ENCODE measurements around the gene SMURF1.
"Not testable (repeated sequence)": the region's sequence is repeated elsewhere in the genome, so short reads cannot be mapped to it uniquely, and the experiment has no call there.

SMURF1 gene

DNA sequence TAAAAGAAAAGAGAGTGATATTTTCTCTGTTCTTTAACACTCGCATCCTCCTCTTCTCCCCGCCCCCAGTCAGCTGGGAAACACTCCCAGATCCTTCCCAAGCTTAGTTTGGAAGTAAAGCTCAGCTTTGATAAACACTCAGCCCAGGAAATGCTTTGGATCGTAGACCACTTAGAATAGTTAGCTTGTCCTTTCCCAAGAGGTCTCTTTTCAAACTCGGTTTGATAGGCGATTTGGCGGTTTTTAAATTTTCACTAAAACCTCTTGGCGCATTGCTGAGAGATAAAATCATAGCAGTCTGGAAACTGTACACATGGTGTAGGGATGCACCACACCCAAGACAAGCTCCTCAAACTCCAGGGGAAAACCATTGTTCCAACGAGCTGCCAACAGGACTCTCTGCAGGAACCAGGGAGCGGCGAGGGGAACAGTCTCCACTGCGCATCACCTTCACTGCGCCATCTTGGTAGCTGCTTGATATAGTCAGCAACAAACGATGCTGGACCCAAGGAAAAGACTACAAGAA lies 22.3 kb downstream of the SMURF1 start:
- no peak for DNase-seq (ENCODE audit: low read depth in 1 of 2, low spot score in 1 of 2)

GRCh38 chr7:99120916-99121315 lies 23.0 kb downstream of the SMURF1 start:
- no peak for DNase-seq (ENCODE audit: low read depth in 1 of 2, low spot score in 1 of 2)

GRCh38 chr7:99120501-99120900 lies 23.4 kb downstream of the SMURF1 start:
- no peak for DNase-seq (ENCODE audit: low read depth in 1 of 2, low spot score in 1 of 2)

DNA sequence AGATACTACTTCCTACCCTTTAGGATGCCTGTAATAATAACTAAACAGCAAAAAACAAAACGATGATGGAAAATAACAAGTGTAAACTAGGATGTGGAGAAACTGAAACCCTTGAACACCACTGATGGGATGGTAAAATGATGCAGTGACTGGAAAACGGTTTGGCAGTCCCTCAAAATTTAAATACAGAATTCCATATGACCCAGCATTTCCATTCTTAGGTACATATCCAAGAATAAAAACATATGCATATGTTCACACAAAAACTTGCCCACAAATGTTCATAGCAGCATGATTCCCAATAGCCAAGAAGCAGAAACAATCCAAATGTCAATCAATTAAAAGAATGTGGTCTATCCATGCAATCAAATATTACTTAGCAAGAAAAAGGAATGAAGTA lies 25.8 kb downstream of the SMURF1 start:
- no peak for DNase-seq (ENCODE audit: low read depth in 1 of 2, low spot score in 1 of 2)

- no peak for DNase-seq (ENCODE audit: low read depth in 1 of 2, low spot score in 1 of 2)
Observed at GRCh38 chr7:99116144-99116543, 27.8 kb downstream of the SMURF1 start.

GRCh38 chr7:99115379-99115778 lies 28.5 kb downstream of the SMURF1 start:
- DNase-seq (ENCODE audit: low read depth in 1 of 2, low spot score in 1 of 2) = no peak

- DNase-seq (ENCODE audit: low read depth in 1 of 2, low spot score in 1 of 2) = no peak
Observed at GRCh38 chr7:99112979-99113378, 30.9 kb downstream of the SMURF1 start.

DNA sequence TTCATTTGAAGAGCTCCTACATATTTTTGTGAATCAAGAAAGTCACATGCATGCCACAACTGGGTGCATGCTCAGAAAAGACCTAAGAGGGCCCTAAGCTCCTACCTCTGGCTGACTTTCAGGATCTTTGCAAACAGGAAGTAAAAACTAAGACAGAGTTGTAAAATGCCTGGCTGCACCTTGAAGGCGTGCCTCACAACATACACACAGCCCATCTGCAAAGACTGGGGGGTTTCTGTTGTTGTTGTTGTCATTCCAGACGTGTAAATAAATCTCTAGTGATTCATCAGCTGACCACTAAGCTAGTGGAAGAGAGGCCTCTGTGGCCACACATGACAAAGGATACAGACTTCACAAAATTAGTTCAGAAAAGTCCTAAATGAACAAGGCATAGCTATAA lies 31.8 kb downstream of the SMURF1 start:
- no peak for DNase-seq (ENCODE audit: low read depth in 1 of 2, low spot score in 1 of 2)

GRCh38 chr7:99111591-99111990 lies 32.3 kb downstream of the SMURF1 start:
- no peak for DNase-seq (ENCODE audit: low read depth in 1 of 2, low spot score in 1 of 2)

GRCh38 chr7:99109108-99110051 lies 34.5 kb downstream of the SMURF1 start:
- DNase-seq (ENCODE audit: low read depth in 1 of 2, low spot score in 1 of 2) = no peak

DNA sequence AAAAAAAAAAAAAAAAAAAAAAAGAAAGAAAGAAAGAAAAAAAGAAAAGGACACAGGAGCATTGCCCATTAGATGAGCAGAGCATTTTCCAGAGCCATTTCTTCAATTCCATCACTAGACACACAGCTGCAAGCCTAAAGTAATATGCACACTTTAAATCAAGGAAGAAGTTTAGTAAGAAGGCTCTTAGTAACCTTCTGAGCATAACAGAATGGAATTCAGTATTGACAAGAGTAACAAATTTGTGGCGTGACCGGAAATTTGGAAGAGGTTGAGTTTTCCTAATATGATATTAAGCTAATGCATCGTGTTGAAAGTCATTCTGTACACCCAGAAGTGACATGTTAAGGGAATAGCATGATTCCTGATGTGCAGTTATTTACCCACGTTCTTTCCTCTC lies 35.3 kb downstream of the SMURF1 start:
- no peak for DNase-seq (ENCODE audit: low read depth in 1 of 2, low spot score in 1 of 2)

DNA sequence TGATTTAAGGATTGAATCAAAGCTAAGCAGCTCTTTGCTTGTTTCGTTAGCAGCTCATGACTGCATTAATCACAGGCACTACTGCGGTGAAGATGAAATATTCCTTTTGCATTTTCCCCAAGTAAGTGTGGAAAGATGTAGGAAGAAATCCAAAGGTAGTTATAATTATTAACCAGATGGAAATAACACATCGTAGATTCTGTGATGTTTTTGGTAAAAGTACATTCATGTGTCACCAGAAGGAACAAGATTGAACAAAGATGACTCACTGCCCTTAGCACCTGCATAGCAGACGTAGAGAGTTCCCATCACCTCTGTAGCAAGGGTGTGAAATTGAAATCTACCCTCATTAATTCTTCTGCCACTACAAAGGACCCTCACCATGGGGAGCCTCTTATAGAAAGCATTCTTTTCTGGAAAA lies 37.1 kb downstream of the SMURF1 start:
- DNase-seq (ENCODE audit: low read depth in 1 of 2, low spot score in 1 of 2) = no peak

DNA sequence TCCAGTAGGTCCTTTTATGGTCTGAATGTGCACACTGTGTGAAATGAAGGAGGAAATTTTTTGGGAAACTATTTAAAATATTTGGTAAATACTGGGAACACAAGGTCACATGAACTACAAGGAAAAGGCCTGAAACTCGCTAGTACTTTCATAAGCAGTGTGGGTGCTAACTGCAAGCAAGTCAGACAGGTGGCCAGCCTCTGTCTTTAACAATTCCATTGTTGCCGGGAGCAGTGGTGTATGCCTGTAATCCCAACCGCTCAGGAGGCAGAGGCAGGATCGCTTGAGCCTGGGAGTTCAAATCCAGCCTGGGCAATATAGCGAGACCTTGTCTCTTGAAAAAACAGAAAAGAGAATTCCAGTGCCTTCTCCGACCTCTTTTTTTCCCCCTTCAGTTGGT lies 37.5 kb downstream of the SMURF1 start:
- no peak for DNase-seq (ENCODE audit: low read depth in 1 of 2, low spot score in 1 of 2)

DNA sequence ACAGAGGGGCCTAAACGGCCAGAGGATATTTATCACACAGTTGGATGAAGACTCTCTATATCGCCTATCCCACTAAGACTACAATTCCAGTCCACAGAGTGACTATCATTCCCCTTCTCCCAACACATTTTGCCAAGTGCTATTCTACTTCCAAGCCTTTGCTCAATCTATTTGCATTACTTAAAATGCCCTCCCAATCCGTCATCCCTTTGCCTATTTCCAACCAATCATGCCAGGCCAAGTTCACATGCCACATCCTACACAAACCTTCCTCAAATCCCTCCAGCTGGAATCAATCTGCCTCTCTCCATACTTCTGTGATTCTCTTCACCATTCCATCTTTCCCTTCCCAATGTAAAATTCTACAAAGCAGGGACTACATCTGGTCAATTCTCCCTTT lies 38.2 kb downstream of the SMURF1 start:
- no peak for DNase-seq (ENCODE audit: low read depth in 1 of 2, low spot score in 1 of 2)

DNA sequence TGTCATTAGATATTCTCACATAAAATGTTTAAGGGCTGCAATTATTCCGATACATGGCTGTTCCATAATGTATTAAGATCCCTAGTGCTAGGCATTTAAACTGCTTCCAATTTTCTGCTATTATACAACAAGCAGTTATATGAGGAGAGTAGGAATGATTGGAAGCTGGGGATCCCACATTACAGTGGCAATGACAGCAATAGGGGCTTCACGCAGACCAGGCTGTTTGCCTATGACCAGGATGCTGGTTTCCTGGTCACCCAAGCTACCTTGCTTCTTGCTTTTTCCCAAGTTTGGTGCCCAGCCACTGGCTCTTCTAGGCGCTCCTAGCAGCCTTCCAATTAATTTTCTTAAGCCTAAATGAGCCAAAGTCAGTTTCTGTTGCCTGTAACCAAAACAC lies 39.3 kb downstream of the SMURF1 start:
- DNase-seq (ENCODE audit: low read depth in 1 of 2, low spot score in 1 of 2) = no peak

DNA sequence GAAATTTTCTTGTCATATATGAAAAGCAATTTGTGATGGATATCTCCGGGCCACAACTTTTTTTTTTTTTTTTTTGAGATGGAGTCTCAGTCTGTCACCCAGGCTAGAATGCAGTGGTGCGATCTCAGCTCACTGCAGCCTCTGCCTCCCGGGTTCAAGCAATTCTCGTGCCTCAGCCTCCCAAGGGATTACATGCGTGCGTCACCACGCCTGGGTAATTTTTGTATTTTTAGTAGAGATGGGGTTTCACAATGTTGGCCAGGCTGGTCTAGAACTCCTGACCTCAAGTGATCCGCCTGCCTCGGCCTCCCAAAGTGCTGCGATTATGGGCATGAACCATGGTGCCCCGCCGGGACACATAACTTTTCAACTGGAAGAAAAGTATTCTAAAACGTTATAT lies 40.1 kb downstream of the SMURF1 start:
- DNase-seq (ENCODE audit: low read depth in 1 of 2, low spot score in 1 of 2) = not testable (repeated sequence)

- no peak for DNase-seq (ENCODE audit: low read depth in 1 of 2, low spot score in 1 of 2)
Observed at GRCh38 chr7:99102809-99103690, 40.9 kb downstream of the SMURF1 start.

- no peak for DNase-seq (ENCODE audit: low read depth in 1 of 2, low spot score in 1 of 2)
Observed at GRCh38 chr7:99102361-99102760, 41.5 kb downstream of the SMURF1 start.

GRCh38 chr7:99101516-99101915 lies 42.4 kb downstream of the SMURF1 start:
- not testable (repeated sequence) for DNase-seq (ENCODE audit: low read depth in 1 of 2, low spot score in 1 of 2)

- DNase-seq (ENCODE audit: low read depth in 1 of 2, low spot score in 1 of 2) = no peak
Observed at GRCh38 chr7:99099499-99100077, 44.3 kb downstream of the SMURF1 start.

DNA sequence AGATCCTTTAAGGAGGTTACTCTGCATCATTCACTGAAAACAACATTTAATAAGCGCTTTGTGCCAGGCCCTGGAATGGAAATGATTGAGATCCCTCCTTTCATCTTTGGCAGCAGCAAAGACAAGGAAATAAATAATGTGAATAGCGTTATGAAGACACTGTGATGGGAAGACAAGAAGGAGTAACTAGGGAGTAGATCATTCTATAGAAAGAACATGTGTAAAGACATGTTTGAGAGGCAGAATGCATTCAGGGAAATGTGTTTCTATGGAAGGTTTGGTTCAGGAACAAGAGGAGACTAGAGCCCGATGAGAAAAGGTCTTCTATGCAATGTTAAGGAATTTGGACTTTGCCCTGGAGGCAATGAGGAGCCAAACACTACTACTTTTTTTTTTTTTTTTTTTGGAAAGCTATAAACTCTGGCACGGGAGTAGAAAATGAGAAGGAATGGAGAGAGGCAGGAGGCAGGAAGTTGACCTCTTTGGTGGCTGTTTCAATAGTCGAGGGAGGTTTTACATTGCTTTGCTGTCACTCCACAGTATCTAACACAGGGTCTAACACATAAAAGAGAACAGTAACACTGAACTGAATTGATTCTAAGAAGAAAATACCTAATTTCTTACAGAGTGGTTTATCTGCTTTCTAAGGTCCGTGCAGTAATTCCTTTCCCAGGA lies 44.9 kb downstream of the SMURF1 start:
- DNase-seq (ENCODE audit: low read depth in 1 of 2, low spot score in 1 of 2) = no peak
